ENCODE measurements around the gene TMED4. TPM values are rescaled to one million over a fixed set of nuclear protein-coding genes. Genes with fewer than 3 reads are reported as not detected.

Gene TMED4
- total RNA-seq, 1 donor from 2014 or later = 90.7 TPM

DNA sequence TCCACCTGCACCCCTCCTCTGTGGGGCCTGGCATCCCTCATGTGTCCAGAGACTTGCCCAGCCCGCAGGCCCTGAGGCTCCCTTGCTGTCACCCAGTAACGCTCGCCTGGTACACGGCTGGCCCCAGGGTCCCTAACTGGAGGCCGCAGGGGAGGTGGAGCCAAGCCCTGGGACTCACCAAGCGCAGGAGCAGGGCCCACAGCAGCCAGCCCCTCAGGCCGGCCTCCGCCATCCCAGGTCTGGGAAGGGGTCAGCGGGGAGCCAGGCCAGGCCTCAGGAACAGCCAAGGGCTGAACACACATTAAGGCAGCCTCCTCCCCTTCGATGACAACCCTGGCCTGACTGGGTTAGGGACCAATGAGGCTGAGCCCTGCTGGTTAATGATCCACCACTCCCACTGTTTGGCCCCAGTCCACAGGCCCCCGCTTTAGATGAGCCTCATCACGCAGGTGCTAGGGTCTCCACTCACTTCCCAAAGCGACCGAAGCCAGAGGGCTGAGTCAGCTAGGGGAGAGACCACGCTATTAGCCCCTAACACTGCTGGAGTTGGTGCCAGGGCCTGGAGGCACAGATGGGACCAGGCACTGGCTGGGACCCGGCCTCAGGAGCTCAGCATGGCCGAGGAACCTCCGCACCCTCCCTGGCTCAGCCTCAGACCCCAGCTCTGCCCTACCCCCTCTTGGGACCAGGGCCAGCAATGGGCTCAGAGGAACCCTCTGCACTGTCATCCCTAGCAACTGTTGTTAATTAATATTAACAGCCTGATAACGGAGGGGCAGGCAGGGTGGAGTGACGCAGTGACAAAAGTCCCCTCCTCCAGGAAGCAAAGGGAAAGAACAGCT, 40.8 kb downstream of the TMED4 start, which contains the start of gene NPC1L1:
TSS of gene NPC1L1 (minus strand) at position 303 of the 842 bp plus-strand sequence. CDS start at position 232, 71 bp downstream.
- Mint-ChIP-seq H3K4me1 (ENCODE audit: low read depth, unreplicated experiment) (peaks cover 4% of the 10 kb centered on the region), H3K9me3 (ENCODE audit: unreplicated experiment) (peaks cover 6% of the 10 kb centered on the region), H3K4me3 (ENCODE audit: unreplicated experiment) (no peak within 1 kb of the TSS), H3K27me3 (ENCODE audit: unreplicated experiment) (peaks cover 15% of the 10 kb centered on the region), H3K36me3 (ENCODE audit: unreplicated experiment) (no peaks in the 10 kb centered on the region), H3K27ac (ENCODE audit: unreplicated experiment) (no peak within 1 kb of the TSS)
- TF ChIP-seq, protein P1, sequence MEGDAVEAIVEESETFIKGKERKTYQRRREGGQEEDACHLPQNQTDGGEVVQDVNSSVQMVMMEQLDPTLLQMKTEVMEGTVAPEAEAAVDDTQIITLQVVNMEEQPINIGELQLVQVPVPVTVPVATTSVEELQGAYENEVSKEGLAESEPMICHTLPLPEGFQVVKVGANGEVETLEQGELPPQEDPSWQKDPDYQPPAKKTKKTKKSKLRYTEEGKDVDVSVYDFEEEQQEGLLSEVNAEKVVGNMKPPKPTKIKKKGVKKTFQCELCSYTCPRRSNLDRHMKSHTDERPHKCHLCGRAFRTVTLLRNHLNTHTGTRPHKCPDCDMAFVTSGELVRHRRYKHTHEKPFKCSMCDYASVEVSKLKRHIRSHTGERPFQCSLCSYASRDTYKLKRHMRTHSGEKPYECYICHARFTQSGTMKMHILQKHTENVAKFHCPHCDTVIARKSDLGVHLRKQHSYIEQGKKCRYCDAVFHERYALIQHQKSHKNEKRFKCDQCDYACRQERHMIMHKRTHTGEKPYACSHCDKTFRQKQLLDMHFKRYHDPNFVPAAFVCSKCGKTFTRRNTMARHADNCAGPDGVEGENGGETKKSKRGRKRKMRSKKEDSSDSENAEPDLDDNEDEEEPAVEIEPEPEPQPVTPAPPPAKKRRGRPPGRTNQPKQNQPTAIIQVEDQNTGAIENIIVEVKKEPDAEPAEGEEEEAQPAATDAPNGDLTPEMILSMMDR (IDR thresholded peaks at IDR 0.05; ENCODE audit: partially characterized antibody, unreplicated experiment) = no peak
- no peak for DNase-seq

DNA sequence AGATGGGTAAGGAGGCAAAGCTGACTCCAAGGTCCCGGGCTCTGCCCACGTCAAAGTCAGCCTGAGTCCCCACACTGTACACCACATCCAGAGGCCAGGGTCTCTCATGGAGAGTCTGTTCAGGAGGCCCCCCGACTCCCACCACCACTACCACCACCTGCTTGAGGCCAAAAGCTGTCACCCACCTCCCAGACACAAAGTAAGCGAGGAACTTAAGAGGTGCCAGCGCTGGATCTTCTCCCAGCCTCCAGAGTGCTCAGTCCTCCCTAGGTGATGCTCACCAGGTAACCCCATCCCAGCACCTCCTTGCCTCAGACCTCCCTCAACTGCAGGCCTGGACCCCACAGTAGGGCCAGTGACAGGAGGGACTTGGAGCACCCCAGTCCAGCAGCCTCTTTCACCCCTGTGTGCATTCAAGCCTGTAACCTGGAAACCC, 41.4 kb downstream of the TMED4 start:
- Mint-ChIP-seq H3K36me3 (ENCODE audit: unreplicated experiment) (no peaks in the 10 kb centered on the region), H3K27me3 (ENCODE audit: unreplicated experiment) (peaks cover 15% of the 10 kb centered on the region), H3K4me3 (ENCODE audit: unreplicated experiment) (no peak overlapping the region), H3K27ac (ENCODE audit: unreplicated experiment) (no peak overlapping the region), H3K4me1 (ENCODE audit: low read depth, unreplicated experiment) (peaks cover 4% of the 10 kb centered on the region), H3K9me3 (ENCODE audit: unreplicated experiment) (peaks cover 6% of the 10 kb centered on the region)
- TF ChIP-seq, protein P1 (IDR thresholded peaks at IDR 0.05; ENCODE audit: partially characterized antibody, unreplicated experiment) = no peak
- DNase-seq = no peak

DNA sequence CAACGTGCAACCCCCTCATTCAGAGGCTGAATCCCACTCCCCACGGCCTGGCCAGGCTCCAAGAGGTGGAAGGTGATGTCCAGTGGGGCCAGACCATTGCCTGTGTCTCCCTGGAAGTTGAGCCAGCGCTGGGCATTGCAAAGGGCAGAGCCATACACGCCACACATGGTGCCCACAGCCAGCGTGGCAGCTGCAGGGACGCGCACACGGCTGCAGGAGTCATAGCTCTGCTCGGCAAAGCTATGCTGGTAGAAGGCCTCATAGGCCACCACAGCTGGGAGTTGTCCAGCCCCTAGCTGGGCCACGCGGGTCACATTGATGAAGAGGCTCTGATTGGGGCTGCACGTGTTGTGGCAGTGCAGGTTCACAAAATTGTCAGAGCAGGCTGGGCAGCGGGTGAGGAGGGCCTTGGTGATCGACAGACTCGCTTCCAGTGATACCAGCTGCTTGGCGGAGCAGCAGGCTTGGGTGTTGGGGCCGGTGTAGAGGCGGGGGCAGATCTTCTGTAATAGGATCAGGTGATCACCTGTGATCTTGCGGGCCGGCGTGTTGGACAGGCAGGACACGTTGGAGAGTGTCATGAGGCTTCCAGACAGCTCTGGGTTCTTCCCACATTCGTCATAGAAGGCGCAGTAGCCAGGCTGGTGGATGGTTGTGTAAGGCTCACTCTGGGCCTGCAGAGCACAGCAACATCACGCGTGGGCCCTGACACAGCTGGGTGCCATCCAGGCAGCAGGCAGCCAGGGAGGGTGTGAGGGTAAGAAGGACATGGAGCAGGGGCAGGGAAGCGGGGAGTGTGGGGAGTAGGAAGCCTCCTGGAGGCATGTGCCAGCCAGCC, 42.1 kb downstream of the TMED4 start:
- TF ChIP-seq, protein P1 (IDR thresholded peaks at IDR 0.05; ENCODE audit: partially characterized antibody, unreplicated experiment) = no peak
- H3K9me3 Mint-ChIP-seq (ENCODE audit: unreplicated experiment) = peaks cover 7% of the 10 kb centered on the region
- H3K4me3 Mint-ChIP-seq (ENCODE audit: unreplicated experiment) = no peak overlapping the region

DNA sequence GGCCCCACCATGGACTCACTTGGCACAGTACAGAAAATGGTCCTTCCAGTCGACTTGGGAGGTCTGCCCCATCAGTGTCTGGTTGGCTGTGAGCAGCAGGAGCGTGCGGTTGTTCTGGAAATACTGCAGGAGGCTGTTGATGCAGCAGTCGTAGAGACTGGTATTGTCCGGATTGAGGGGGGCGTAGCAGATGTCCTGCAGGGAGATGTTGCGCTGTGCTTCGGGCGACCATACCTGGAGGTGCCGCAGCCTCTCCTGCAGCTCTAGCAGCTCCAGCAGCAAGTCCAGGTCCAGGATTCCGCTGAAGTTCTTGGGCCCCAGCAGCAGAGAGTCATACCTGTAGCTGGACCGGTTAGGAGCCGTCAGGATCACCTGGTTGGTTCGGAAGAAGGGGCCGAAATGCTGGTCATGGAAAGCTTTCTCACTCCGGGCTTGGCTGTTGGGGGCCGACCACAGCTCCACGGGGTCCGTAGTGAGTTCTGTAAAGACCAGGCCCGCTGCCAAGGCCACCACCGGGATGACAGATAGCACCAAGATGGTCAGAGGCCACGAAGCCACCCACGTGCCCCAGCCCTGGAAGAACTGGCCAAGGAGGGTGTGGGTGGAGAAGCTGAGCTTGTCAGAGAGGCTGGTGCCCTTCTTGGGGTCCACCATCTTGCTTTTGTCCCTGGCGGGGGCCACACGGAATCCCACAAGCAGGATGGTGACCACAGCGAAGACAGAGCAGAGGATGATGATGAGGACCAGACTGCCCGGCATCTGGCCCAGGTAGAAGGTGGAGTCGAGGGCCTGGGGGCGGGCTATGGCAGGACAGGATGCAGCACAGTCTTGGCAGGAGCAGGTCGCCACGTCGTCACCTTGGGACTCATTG, 43.0 kb downstream of the TMED4 start:
- no peak for DNase-seq
- no peaks in the 10 kb centered on the region for H3K36me3 Mint-ChIP-seq (ENCODE audit: unreplicated experiment)
- peaks cover 17% of the 10 kb centered on the region for H3K27me3 Mint-ChIP-seq (ENCODE audit: unreplicated experiment)
- TF ChIP-seq, protein P1 (IDR thresholded peaks at IDR 0.05; ENCODE audit: partially characterized antibody, unreplicated experiment) = no peak
- H3K27ac Mint-ChIP-seq (ENCODE audit: unreplicated experiment) = no peak overlapping the region
- H3K9me3 Mint-ChIP-seq (ENCODE audit: unreplicated experiment) = peaks cover 9% of the 10 kb centered on the region
- H3K4me1 Mint-ChIP-seq (ENCODE audit: low read depth, unreplicated experiment) = peaks cover 4% of the 10 kb centered on the region
- no peak overlapping the region for H3K4me3 Mint-ChIP-seq (ENCODE audit: unreplicated experiment)

More for the DNA sequence above, 42.1 kb downstream of the TMED4 start:
- Mint-ChIP-seq H3K36me3 (ENCODE audit: unreplicated experiment) (no peaks in the 10 kb centered on the region), H3K4me1 (ENCODE audit: low read depth, unreplicated experiment) (peaks cover 4% of the 10 kb centered on the region), H3K27me3 (ENCODE audit: unreplicated experiment) (peaks cover 17% of the 10 kb centered on the region), H3K27ac (ENCODE audit: unreplicated experiment) (no peak overlapping the region)
- no peak for DNase-seq

Data from glutamatergic neuron (in vitro differentiated cells).